HG02852 (cell line): ENCODE measurements around the gene SSBP3.
"Not testable (repeated sequence)": the region's sequence is repeated elsewhere in the genome, so short reads cannot be mapped to it uniquely, and the experiment has no call there.

Source experiments
- ATAC-seq: cut with Tn5 transposase; IDR thresholded peaks from one replicate; pipeline ENCODE4 v1.9.1; 2021; ENCODE audit warnings: mild to moderate bottlenecking, moderate library complexity; ENCODE audit not compliant: unreplicated experiment

The SSBP3 gene

DNA sequence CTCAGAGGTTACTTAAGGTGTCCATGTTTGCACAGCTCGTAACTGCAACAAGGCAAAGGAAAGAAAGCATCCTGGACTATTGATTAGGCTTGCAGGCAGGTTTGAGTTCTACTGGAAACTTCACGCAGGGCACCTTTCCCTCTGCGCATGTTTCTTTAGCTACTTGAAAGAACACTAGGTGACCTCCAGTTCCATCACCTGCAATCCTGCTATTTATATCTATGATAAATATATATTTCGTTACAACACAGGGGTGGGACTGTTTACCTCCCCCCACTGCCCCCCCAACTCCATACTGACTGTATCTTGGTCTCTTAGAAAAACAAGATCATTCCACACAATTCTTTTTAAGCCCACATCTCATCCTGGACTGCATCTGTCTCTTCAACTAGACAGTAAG is 12.1 kb downstream of the SSBP3 start:
- no peak for ATAC-seq

DNA sequence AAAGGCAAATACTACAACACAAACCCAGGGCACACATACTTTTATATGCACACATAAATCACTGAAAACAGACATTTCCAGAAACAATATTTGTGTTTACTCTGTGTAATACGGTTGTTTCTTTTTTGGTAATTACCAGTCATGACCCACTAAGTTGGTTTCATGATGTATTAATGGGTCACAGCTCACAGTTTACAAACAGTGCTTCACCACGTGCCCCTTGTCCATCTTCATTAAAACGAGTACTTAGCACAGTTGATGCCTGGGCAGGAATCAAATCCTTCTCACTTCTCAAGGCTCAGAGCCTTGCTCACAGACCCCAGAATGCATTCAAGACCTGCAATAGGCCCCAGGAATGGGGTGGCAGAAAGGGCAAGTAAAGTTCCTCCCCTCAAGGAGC is 13.8 kb downstream of the SSBP3 start:
- ATAC-seq = no peak

DNA sequence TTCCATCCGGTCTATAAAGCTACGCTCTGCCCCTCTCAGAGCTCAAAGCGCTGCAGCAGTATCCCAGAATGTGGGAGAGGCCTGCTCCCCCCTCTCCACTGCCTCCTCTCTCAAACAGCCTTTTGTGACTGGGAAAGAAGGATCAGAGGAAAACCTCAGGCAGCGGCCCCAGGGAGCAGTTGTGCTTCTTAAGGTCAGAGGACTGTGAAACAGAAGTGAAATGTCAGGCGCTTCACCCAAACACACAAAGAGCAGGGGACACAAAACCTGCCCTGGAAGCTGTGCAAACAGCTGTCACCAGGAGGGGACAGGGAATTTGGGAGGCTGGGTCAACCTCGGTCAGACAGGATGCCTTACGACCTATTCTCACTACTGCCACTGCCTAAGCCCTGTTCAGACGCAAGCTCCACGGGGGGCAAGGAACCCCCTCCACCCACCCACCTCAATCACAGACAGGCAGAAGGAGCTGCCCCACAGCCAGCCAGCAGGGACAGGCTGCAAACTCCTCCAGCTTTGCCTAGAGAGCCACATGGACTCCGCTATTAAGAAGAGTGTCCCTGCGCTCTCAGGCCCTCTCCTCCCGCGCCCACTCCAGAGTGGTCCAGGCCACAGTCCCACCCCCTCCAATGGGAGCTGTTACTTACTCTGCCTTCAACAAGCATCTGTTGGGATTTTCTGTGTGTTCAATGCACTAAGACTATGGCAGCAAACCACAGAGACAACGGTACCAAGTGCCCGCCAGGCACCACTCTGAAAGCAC is 14.6 kb downstream of the SSBP3 start:
- no peak for ATAC-seq

DNA sequence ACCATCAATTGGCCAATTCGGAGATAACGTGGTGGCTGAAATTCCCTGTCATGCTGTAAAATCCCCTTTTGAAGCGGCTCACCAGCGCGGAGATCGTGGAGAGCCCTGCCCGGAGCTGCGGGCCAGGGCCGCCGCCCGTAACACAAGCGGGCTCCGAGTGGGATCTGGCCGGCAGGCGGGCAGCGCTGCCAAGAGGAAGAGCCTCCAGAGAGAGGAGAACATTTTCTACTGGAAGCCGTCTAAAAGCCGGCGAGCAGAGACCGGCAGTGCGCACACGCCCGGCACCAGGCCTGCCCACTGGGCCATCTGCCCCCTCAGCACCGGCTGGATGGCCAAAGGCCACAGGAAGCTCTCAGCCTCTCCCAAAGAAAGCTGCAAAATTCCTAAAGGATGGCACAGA is 15.5 kb downstream of the SSBP3 start:
- ATAC-seq = no peak

DNA sequence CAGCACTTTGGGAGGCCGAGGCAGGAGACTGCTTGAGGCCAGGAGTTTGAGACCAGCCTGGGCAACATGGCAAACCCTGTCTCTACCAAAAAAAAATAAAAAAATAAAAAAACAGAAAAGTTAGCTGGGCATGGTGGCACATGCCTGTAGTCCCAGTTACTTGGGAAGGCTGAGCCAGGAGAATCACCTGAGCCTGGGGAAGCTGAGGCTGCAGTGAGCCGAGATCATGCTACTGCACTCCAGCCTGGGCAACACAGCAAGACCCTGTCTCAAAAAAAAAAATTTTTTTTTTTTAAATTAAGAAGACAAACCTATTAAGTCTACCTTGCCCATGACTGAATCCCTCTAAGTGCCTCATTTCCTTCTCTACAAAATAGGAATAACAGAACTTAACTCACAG is 16.6 kb downstream of the SSBP3 start:
- ATAC-seq = not testable (repeated sequence)

DNA sequence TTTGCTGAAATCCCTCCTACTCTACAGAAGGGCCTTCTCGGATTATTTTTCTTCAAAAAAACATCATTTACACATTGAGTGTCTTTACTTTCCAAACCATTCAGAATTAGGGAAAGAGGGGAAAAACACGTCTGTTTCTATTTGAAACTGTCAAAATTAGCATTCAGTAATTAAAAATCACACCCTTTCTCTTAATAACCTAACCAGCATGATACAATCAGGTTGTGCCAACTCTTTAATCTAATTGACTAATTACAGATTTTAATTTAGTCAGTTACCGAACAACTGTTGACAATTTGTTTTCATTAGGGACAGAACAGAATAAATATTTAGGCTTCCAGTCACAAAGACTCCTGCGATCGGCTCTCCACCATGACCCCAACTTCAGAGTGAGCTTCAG is 18.8 kb downstream of the SSBP3 start:
- no peak for ATAC-seq

DNA sequence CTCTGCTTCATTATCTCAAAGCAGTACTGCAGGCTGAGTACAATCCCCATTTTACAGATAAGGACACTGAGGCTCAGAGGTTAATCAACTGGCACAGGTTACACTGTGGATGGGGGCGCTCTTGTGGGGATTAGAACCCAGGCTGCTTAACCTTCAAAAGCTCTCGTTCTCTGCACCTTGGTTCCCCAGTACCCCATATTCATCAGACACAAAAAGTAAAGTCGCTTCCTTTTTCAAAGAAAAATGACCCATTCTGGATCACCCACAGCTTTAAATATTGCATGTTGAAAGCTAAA is 20.5 kb downstream of the SSBP3 start:
- no peak for ATAC-seq

DNA sequence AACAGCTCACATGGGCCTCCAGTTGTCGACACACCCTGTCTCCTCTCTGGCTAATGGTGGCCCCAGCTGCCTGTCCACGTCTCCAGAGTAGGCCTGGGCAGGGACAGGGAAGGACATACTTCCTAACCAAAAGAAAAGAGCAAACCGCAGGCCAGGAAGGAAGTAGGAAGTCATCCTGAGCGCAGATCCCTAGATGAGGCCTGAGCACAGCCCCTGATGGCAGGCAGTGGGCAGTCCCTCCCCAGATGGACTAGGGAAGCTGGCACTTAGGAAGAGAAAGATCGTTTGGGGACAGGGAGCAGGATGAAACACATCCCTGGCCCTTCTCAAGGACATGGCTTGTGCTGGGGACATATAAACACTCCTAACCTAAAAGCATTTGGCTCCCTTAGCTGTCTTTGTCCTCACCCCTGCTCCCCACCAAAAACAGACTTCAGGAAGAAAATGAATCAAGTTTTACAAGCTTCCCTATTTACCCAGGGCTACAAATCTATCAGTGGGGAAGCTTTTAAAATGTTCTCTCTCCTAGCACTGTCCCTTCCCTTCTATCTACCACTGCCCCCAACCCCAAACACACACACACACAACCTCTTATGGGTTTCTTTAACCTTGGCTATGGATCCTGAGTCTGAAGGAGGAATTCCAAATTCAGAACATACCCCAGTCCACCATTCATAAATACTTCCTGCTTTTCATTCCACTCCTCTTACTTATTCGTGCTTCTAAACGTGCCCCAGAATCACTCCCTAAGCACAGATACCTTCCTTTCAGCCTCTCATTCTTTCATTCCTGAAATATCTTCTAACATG is 21.1 kb downstream of the SSBP3 start:
- ATAC-seq = no peak

DNA sequence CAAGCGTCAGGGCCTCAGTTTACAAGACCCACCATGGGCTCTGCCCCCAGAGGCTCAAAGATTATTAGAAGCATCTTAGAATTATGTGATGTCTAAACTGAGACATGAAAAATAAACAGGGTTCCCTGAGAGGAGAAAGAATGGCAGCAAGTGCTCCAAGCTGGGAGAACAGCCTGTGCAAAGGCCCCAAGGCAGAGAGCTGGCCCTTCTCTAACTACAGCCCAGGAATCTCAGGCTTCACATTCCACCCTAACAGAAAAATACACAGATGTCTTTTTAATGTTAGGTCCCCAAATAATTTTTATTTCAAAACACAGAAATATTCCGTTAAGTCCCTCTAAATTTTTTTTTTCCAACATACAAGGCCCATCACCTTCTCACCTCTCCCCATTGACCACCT is 21.7 kb downstream of the SSBP3 start:
- no peak for ATAC-seq

DNA sequence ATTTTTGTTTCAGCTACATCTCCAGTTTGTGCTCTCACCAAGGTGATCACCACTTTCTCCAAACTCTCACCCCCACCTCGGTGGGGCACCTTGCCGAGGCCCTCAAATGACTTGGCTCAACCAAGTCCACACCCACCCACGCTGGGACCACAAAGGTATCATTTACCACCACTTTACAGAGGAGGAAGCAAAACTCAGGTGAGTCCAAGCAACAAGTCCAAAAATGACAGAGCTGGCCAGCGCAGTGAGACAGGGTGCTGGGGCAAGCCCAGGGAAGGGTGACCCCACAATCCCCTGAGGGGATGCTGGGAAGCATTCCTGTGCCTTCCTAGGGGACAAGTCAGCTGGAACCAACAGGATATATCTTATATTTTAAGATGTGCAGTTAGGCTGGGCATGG is 24.7 kb downstream of the SSBP3 start:
- no peak for ATAC-seq

DNA sequence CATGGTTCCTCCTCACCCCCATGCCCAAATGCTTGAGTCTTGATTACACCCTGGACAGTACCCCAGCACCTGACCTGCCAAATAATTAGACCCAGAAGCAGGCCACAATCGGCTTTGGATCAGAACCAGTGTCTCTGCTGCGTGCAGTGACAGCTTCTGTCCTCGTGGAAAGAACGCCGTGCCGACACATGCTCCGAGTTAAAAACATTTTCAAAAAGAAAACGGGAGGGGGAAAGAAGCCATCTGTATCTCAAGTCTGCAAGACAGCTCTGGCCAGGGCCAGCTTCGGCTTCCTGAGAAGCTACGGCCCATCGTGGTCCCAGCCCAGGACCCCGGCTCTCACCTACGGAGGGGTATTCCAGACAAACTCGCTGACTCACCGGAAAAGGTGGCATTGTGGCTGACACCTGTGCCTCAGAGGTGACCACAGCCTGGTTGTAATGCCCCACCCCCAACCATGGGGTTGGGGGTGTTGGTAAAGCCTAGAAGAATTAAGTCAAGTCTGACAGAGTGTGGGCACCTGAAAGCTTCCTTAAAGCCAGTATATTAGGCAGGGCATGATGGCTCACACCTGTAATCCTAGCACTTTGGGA is 25.8 kb downstream of the SSBP3 start:
- ATAC-seq = no peak

DNA sequence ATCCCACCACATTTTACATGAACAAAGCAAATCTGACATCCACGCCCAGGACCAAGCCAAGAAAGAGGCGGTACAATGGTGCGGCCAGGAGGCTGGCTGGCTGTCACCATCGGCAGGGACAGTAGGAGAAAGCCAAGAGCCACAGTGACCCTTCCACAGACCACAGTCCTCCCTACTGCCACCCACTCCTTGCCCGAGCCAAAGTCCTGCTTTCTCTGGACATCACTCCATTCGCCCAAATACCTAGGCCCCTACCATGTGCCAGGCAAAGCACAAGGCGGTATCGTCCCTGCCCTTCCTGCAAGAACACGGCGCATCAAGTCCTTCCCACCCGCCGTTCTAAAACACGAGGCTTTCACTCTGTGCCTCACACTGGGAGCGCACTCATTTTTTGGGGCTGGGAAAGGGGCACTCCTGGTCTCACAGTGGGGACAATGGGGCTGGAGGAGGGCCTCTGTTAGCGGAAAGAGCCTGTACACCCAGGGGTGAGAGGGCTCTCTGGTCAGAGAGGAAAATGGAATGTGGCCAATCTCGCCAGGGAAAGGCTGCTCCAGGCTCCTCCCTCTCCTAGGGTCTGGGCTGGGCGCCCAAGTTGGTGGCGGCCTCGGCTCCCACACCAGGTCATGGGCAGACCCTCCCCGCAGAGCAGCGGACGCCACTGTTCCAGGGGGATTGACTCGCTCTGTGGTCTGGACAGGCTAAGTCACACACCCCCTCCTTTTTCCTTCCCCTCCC is 26.5 kb downstream of the SSBP3 start:
- ATAC-seq = no peak

DNA sequence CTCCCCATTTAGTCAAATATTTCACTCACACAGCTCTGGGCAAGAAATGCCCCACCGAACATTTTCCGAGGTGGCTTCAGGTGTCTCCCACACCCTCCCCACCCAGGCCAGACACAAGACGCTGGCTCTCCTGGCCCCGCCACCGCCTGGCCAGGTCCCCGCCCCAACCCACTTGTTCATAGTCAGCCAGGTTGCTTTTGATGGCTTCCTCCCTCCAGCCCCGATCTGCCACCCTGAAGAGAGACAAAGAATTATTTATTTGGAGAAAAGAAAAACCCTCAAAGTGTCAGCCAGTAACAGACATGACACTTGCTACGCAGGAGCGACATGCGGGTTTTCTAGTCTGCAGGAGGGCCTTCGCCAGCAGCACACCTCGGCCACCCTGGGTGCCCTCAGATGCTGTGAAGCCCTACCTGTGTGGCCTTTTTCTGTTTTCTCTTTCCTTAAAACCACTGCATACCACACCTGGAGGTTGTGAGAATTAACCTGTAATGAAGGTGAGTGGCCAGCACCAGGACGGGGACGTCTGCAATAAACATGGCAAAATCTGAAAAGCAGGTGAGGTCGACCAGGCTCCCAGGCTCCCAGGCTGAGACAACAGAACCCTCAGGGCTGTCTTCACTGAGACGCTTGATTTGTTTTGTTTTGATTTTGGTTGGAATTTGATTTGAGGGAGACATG is 27.2 kb downstream of the SSBP3 start:
- no peak for ATAC-seq

DNA sequence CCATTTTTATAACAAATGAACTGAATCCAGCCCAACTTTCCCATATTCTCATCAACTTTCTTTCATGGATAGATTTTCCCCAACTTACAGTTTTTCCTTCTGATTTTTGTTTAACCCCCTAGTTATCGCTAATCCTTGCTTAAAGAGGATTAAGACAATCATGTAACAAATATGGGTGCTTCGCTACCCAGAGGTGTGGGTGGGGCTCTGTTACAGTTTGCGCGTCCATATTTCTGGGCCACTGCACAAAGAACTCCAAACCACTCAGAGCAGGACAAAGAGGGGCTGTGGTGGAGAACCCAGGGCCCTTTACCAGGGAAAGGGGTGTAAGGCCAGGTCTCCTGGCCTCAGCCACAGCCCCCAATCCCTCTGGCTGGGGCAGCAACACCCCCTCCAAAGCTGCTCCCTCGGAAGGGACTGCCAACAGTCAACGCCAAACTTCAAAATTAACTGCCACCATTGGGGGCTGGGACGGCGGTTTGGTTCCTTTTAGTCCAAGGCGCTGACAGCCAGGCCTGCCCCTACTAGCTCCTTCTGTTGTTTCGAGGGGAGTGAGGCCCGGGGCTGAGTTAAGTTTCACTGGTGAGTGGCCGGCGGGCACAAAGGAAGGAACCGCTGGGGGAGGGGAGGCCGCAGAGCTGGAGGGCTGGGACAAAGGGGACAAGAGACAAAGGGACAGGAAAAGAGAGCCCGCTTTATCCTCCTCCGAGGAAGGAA is 27.9 kb downstream of the SSBP3 start:
- ATAC-seq = no peak

DNA sequence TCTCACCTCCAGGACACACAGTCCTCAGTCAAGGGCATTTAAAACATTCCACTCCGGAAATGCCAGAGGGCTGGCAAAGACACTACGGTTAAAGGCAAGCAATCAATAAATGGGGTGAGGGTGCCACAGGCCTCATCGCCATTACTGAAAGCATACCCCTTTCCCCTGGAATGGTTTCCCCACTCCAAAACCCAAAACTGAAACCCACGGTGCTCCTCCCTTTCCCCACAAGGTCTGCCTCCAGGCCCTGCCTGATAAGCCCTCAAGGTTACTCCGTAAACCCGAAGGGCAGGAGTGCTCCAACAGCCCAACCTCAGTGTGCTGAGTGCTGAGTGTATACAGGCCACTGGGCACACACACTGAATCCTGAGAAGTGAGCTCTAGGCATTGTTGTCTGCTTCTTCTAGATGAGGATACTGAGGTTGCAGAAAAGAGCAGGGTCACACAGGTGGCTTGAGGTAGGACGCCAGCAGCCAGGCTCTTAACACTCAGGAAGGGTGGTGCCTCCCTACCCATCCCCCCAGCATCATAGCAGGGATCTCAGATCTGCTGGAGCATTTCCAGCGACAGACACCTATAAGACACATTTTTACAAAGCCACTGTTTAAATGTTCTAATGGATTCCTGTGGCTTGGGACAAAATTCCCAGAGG is 29.0 kb downstream of the SSBP3 start:
- ATAC-seq = peak; percentile 2

DNA sequence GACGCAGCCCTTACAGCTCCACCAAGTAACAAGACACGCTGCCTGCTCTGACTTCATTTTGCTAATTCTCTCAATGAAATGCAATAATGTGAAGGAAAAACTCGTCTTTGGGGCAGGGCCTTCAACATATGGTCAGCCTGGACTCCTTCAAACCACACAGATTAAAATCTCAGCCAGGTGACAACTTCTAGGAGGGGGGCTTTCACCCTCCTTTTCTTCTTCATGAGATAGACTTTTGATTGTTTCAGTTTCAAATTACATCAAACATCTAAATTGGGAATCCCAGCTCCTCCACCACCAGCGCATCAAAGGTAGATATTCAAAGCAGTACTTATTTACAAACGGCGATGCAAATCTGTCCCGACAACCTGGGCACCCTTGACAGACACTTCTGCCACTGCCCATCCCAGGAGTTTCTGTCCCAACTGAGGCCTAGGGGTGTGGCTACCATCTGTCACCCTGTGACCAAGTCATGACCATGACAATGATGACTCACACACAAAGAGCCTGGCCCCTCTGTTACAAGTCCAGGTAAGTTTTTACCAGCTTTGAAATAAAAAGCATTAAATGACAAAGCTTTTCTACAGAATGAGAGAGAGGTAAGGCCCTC is 29.7 kb downstream of the SSBP3 start:
- peak; percentile 67 for ATAC-seq

DNA sequence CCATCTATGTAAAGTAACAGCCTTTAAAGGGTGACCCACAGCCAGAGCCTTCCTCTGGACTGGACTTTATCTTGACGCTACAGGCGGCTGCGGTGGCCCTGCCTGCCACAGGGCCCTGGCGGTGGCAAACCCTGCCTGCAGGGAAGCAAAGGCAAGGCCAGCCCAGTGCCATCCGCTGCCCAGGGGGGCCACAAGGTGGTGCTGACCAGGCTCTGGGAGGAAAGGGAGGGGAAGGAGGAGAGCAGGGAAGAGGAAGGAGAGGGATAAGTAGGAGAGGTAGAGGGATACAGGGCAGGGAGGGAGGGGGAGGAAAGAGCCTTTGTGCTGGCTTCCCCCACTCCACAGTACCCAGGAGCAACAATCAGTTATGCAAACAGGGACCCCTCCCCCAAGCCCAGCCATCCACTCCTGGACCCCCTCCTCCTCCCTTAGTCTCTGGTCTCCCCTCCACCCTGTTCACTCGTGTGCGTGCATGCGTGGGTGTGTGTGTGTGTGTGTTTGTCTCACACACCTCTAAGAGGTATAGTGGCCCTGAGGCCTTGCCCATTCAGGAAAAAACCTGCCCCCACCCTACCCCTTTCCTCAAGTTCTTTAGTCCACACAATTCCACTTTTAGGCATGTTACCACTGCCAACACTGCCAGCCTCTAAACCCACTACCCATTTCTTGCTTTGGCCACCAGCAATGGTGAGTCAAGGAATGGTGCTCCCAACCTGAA is 30.3 kb downstream of the SSBP3 start:
- ATAC-seq = no peak

DNA sequence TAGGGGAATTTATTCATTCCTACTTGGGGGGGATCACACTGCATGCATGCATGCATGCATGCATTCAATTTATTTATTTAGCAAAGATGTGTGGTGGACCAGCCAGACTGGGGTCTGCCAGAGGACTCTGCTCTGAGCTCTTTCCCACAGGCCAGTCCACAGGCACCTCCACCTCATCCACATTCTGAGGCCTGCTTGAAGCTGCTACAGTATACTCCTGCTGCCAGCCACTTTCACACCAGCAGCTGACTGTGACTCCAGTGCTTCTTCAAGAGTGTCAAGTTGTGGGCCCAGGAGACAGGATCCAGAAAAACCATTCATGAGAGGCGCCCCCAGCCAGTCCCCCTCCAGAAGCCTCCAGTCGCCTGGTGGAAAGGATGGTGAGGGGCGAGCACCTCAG is 30.9 kb downstream of the SSBP3 start:
- no peak for ATAC-seq

DNA sequence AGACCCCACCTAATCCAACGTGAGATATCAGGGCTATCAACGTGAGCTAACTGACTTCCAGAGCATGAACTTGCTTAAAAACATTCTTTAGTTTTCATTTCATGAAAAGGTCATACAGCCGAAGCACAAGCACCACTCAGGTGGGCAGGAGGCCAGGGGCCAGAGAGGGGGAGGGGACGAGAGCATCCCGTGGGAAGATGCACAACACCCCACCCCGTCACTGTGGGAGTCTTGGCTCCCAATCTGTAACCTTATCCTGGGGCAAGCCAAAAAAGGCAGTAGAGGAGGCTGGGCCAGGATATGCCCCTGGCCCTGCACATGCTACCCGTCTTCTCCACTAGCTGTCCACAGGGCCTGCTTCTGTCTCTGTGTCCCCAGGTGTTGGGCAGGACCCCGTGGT is 31.4 kb downstream of the SSBP3 start:
- no peak for ATAC-seq
